ENCODE results near the gene CHRNA10.

GRCh38 chr11:3616721-3617460 is 54.3 kb downstream of the CHRNA10 start:
- no peak for TF ChIP-seq REST (IDR thresholded peaks at IDR 0.05; ENCODE audit: low read depth)
- no peak for TF ChIP-seq TEAD4 (IDR thresholded peaks at IDR 0.05)
- TF ChIP-seq CREB1 (IDR thresholded peaks at IDR 0.05; ENCODE audit: low read depth), result no peak
- TF ChIP-seq FOXM1 (IDR thresholded peaks at IDR 0.05; ENCODE audit: borderline replicate concordance, low read depth), result no peak
- TF ChIP-seq EGR1 (IDR thresholded peaks at IDR 0.05), result no peak
- TF ChIP-seq CEBPB (IDR thresholded peaks at IDR 0.05), result no peak
- no peak for TF ChIP-seq EP300 (IDR thresholded peaks at IDR 0.05; ENCODE audit: borderline replicate concordance)
- TF ChIP-seq YY1 (IDR thresholded peaks at IDR 0.05; ENCODE audit: low read depth), result no peak
- no peak for TF ChIP-seq ZBTB7A (IDR thresholded peaks at IDR 0.05; ENCODE audit: low read depth)
- TF ChIP-seq MAX (IDR thresholded peaks at IDR 0.05), result no peak
